ENCODE data around the gene HCRT.
A peak's percentile ranks its signal among the peaks of the same experiment; 100 is the strongest.

Gene HCRT

GRCh38 chr17:42169351-42169750, 15.9 kb downstream of the HCRT start:
- DNase-seq (ENCODE audit: low read depth) = no peak
- TF ChIP-seq, protein P1, sequence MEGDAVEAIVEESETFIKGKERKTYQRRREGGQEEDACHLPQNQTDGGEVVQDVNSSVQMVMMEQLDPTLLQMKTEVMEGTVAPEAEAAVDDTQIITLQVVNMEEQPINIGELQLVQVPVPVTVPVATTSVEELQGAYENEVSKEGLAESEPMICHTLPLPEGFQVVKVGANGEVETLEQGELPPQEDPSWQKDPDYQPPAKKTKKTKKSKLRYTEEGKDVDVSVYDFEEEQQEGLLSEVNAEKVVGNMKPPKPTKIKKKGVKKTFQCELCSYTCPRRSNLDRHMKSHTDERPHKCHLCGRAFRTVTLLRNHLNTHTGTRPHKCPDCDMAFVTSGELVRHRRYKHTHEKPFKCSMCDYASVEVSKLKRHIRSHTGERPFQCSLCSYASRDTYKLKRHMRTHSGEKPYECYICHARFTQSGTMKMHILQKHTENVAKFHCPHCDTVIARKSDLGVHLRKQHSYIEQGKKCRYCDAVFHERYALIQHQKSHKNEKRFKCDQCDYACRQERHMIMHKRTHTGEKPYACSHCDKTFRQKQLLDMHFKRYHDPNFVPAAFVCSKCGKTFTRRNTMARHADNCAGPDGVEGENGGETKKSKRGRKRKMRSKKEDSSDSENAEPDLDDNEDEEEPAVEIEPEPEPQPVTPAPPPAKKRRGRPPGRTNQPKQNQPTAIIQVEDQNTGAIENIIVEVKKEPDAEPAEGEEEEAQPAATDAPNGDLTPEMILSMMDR (conservative IDR thresholded peaks at IDR 0.05; ENCODE audit: control insufficient read depth, insufficient read depth, low read depth, low read length) = no peak
- H3K4me3 ChIP-seq (ENCODE audit: control insufficient read depth, low read depth, low read length) = no peak overlapping the region

- DNase-seq (ENCODE audit: low read depth) = no peak
- no peak overlapping the region for H3K4me3 ChIP-seq (ENCODE audit: control insufficient read depth, low read depth, low read length)
- TF ChIP-seq, protein P1 (conservative IDR thresholded peaks at IDR 0.05; ENCODE audit: control insufficient read depth, insufficient read depth, low read depth, low read length) = no peak
Observed at GRCh38 chr17:42167807-42168206, 17.4 kb downstream of the HCRT start.

- TF ChIP-seq, protein P1 (conservative IDR thresholded peaks at IDR 0.05; ENCODE audit: control insufficient read depth, insufficient read depth, low read depth, low read length) = no peak
- no peak overlapping the region for H3K4me3 ChIP-seq (ENCODE audit: control insufficient read depth, low read depth, low read length)
- no peak for DNase-seq (ENCODE audit: low read depth)
Observed at GRCh38 chr17:42166196-42166763, 19.0 kb downstream of the HCRT start.

DNA sequence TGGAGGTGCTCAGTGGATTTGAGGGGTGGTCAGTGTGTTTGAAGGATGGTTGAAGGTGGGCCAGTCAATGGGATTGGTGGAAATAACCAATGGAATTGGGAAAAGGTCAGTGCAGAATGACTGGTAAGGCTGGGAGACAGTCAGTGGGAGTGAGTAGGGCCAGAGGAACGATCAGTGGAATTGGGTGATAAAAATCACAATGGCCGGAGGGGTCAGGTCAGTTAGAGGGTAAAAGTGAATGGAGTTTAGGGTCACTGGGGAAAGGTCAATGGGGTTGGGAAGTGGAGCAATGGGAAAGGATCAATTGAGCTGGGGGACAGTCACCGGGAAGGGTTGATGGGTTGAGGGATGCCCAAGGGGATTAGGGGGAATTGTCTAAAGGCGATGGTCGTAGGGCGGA, 19.5 kb downstream of the HCRT start:
- no peak overlapping the region for H3K4me3 ChIP-seq (ENCODE audit: control insufficient read depth, low read depth, low read length)
- no peak for DNase-seq (ENCODE audit: low read depth)
- TF ChIP-seq, protein P1 (conservative IDR thresholded peaks at IDR 0.05; ENCODE audit: control insufficient read depth, insufficient read depth, low read depth, low read length) = no peak

DNA sequence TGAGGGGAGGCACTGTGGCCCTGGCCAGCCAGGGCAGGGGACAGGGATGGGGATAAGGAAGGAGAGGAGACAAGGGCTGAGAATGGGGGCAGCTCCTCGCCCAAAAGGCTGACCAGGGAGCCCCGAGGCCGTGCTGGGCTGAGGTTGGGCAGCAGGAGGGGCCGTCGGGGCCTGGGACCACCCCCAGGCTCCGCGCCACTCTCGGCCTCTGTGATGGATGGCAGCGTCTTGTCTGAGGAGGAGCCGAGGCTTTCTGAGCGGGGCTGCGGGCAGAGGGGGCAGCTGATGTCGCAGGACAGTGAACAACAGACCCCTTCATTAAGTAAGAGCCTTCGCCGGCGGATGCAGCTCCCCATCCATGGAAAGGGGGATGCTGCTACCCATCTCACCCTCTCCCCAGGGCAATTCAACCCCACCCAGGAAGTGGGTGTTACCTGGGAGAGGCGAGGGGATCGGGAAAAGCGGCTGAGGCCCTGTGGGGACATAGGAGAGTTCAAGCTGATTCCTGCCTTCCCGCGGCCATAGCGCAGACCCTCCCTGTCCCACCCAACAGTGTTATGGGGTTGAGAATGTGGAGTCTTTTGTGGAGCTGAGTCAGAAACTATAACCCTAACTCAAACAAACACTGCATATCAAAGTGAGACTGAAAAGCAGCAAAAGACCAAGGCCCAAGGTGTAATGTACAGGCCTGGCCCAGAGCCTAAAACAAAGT, 21.4 kb downstream of the HCRT start:
- H3K4me3 ChIP-seq (ENCODE audit: control insufficient read depth, low read depth, low read length) = no peak overlapping the region
- DNase-seq (ENCODE audit: low read depth) = no peak
- TF ChIP-seq, protein P1 (conservative IDR thresholded peaks at IDR 0.05; ENCODE audit: control insufficient read depth, insufficient read depth, low read depth, low read length) = no peak

DNA sequence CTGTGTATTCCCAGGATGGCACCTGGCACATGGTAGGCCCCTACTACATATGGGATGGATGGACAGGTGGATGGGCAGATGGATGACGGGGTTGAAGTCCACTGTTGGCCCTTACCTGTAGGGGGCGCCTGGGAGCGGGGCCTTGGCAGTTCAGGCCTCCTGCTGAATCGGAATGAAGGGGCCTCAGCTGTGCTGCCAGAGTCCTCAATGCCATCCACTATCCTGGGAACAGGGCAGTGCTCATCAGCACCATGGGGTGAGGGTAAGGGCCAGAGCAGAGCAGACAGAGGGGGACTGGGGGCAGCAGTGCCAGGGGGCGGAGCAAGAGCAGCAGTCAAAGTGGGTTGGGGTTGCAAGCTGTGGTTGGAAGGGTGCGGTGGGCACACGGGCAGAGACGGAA, 22.1 kb downstream of the HCRT start:
- TF ChIP-seq, protein P1 (conservative IDR thresholded peaks at IDR 0.05; ENCODE audit: control insufficient read depth, insufficient read depth, low read depth, low read length) = peak; percentile 38
- H3K4me3 ChIP-seq (ENCODE audit: control insufficient read depth, low read depth, low read length) = no peak overlapping the region
- DNase-seq (ENCODE audit: low read depth) = no peak
